Osteoblast (primary cell): Measurements from ENCODE around the gene GLRX5. TPM values are rescaled to one million over a fixed set of nuclear protein-coding genes. Genes with fewer than 3 reads are reported as not detected.

Experiments used
- DNase-seq: peaks from one replicate; pipeline ENCODE4 v3.0.0; 2011; ENCODE audit warnings: low spot score, mixed read lengths; ENCODE audit not compliant: insufficient read length; ENCODE audit errors: missing footprints
- H2AFZ ChIP-seq: 2 replicates; pipeline ENCODE4 v1.6.0; 2011; ENCODE audit warnings: mild to moderate bottlenecking, low read length
- H3K27ac ChIP-seq: 2 replicates; pipeline ENCODE4 v1.5.1; 2011; ENCODE audit warnings: mild to moderate bottlenecking, low read depth, low read length, moderate library complexity
- H3K27me3 ChIP-seq: 2 replicates; pipeline ENCODE4 v1.6.0; 2012; ENCODE audit warnings: mild to moderate bottlenecking, control low read depth, inconsistent platforms, low read length, moderate library complexity; ENCODE audit not compliant: insufficient read depth
- H3K36me3 ChIP-seq: 2 replicates; pipeline ENCODE4 v1.5.1; 2011; ENCODE audit warnings: mild to moderate bottlenecking, low read length, control low read depth, moderate library complexity; ENCODE audit not compliant: insufficient read depth
- H3K4me1 ChIP-seq: 2 replicates; pipeline ENCODE4 v1.5.1; 2011; ENCODE audit warnings: mild to moderate bottlenecking, low read length, control low read depth, moderate library complexity; ENCODE audit not compliant: insufficient read depth
- H3K4me2 ChIP-seq: 2 replicates; pipeline ENCODE4 v1.6.0; 2011; ENCODE audit warnings: mild to moderate bottlenecking, low read length; ENCODE audit not compliant: insufficient read depth
- H3K4me3 ChIP-seq: fragments of 200-600 bp; sonication (generic); 3 replicates; pipeline ENCODE4 v1.5.1; 2012; ENCODE audit warnings: mild to moderate bottlenecking, low read length, inconsistent platforms; ENCODE audit not compliant: insufficient read depth
- H3K79me2 ChIP-seq: 2 replicates; pipeline ENCODE4 v1.6.0; 2012; ENCODE audit warnings: mild to moderate bottlenecking, low read length, control low read depth, inconsistent platforms; ENCODE audit not compliant: insufficient read depth
- H3K9me3 ChIP-seq: 2 replicates; pipeline ENCODE4 v1.5.1; 2011; ENCODE audit warnings: low read depth, low read length, control low read depth
- H4K20me1 ChIP-seq: 2 replicates; pipeline ENCODE4 v1.6.0; 2012; ENCODE audit warnings: mild to moderate bottlenecking, low read length, control low read depth; ENCODE audit not compliant: insufficient read depth
- total RNA-seq: library from RNA; depleted of rRNA; stranded (reverse); fragments of >200 nt; gene quantifications from 2 replicates; pipeline ENCODE4 v1.2.3, GENCODE V29; 2012
- TF ChIP-seq, protein P1 (sequence below): IDR thresholded peaks from 2 replicates; pipeline ENCODE4 v1.5.1; 2011; ENCODE audit warnings: mild to moderate bottlenecking, low read depth, low read length, moderate library complexity; ENCODE audit errors: extremely low read depth

GLRX5 gene
- total RNA-seq, 1 donor = 19.9 TPM

- peaks cover 54% of the 10 kb centered on the region for H3K4me1 ChIP-seq
- H3K36me3 ChIP-seq = no peaks in the 10 kb centered on the region
- no peaks in the 10 kb centered on the region for H3K9me3 ChIP-seq
- H3K79me2 ChIP-seq = peaks cover 19% of the 10 kb centered on the region
- TF ChIP-seq, protein P1, sequence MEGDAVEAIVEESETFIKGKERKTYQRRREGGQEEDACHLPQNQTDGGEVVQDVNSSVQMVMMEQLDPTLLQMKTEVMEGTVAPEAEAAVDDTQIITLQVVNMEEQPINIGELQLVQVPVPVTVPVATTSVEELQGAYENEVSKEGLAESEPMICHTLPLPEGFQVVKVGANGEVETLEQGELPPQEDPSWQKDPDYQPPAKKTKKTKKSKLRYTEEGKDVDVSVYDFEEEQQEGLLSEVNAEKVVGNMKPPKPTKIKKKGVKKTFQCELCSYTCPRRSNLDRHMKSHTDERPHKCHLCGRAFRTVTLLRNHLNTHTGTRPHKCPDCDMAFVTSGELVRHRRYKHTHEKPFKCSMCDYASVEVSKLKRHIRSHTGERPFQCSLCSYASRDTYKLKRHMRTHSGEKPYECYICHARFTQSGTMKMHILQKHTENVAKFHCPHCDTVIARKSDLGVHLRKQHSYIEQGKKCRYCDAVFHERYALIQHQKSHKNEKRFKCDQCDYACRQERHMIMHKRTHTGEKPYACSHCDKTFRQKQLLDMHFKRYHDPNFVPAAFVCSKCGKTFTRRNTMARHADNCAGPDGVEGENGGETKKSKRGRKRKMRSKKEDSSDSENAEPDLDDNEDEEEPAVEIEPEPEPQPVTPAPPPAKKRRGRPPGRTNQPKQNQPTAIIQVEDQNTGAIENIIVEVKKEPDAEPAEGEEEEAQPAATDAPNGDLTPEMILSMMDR = no peak
- no peak overlapping the region for H3K27ac ChIP-seq
- peak overlapping the region; percentile 78 for H2AFZ ChIP-seq
- peak; percentile 88 for DNase-seq
- H4K20me1 ChIP-seq = no peaks in the 10 kb centered on the region
- peak overlapping the region; percentile 77 for H3K4me3 ChIP-seq
- H3K4me2 ChIP-seq = peak overlapping the region; percentile 94
- H3K27me3 ChIP-seq = no peaks in the 10 kb centered on the region
These were observed 19.0 kb upstream of the GLRX5 start for GRCh38 chr14:95515596-95516552.

- peak; percentile 95 for DNase-seq
- H3K4me3 ChIP-seq = peak within 1 kb of the TSS; percentile 77
These were observed 18.2 kb upstream of the GLRX5 start, which contains the start of gene SYNE3 for GRCh38 chr14:95516554-95517181. TSS of gene SYNE3 (minus strand) at chr14:95516650. CDS start at chr14:95475821, 40,829 bp downstream.

DNA sequence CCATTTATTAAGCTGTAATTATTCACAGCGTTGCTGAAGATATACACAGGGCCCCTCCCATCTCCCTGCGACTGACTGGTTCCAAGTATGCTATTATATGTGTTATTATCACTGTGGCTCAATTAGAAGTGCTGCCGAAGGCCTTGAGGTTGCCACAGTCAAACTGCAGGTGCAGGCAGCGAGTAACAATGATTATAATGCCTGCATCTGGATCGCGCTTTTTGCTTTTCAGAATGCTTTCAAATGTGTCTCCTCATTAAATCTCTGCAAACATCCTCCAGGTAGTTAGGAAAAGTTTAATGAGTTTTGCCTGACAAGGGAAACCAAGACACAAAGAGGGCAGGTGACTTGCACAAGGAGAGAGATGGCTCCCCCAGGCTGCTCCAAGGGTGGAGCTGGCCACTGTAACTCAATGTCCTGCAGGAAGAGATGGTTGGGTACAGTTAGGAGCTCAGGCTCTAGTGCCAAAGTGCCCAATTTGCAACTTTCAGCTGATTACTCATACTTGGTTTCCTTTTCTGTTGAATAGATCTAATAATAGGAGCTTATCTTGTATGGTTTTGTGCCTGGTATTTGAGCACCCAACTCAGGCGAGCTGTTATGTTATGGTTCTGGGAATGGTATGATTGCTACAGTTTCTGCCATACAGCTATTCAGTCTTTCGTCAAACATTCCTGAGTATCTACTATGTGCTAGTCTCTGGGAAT lies 16.7 kb upstream of the GLRX5 start:
- H3K36me3 ChIP-seq = no peaks in the 10 kb centered on the region
- peak; percentile 92 for DNase-seq
- H3K4me1 ChIP-seq = peaks cover 59% of the 10 kb centered on the region
- H3K4me2 ChIP-seq = peak overlapping the region; percentile 4
- no peak overlapping the region for H2AFZ ChIP-seq
- H4K20me1 ChIP-seq = no peaks in the 10 kb centered on the region
- no peak overlapping the region for H3K27ac ChIP-seq
- no peaks in the 10 kb centered on the region for H3K9me3 ChIP-seq
- no peak overlapping the region for H3K4me3 ChIP-seq
- H3K27me3 ChIP-seq = no peaks in the 10 kb centered on the region
- peaks cover 16% of the 10 kb centered on the region for H3K79me2 ChIP-seq
- TF ChIP-seq, protein P1 = no peak

More at GRCh38 chr14:95516554-95517181, 18.2 kb upstream of the GLRX5 start, which contains the start of gene SYNE3:
- Histone ChIP-seq H3K9me3 (no peaks in the 10 kb centered on the region), H4K20me1 (no peaks in the 10 kb centered on the region), H3K27ac (no peak within 1 kb of the TSS), H3K4me2 (peak within 1 kb of the TSS; percentile 94), H3K4me1 (peaks cover 52% of the 10 kb centered on the region), H3K27me3 (no peaks in the 10 kb centered on the region), H2AFZ (peak within 1 kb of the TSS; percentile 73), H3K36me3 (no peaks in the 10 kb centered on the region), H3K79me2 (peaks cover 18% of the 10 kb centered on the region)
- TF ChIP-seq, protein P1 = no peak
